ENCODE results near the gene AADACL2. TPM values are rescaled to one million over a fixed set of nuclear protein-coding genes. Genes with fewer than 3 reads are reported as not detected.
"Not testable (repeated sequence)": the region's sequence is repeated elsewhere in the genome, so short reads cannot be mapped to it uniquely, and the experiment has no call there.

Gene AADACL2
- polyA plus RNA-seq, 3 donors = not detected

DNA sequence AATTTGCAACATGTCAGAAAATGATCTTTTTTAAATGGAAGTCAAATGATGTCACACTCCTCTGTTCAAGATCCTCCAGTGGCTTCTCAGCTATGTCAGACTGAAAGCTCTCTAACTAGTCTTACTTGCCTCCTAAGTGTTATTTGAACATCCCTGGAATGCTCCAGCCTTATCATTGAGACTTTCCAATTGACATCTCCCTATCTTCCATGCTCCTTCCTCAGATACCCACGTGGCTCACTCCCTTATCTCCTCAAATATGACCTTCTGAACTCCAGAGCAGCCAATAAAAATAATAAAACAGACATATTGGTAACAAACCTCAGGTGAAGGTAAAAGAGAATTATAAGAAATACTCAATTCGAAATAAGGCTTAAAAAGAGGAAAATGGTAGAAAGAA lies 54.7 kb downstream of the AADACL2 start:
- H3K27me3 ChIP-seq (ENCODE audit: control insufficient read depth in 2 of 2, insufficient read depth in 2 of 2, low read length in 2 of 2) = no peaks in the 10 kb centered on the region
- no peak overlapping the region for H3K27ac ChIP-seq (ENCODE audit: low read depth in 1 of 2, low read length in 2 of 2)
- H3K79me2 ChIP-seq (ENCODE audit: insufficient read depth, low read length) = no peaks in the 10 kb centered on the region
- no peak for DNase-seq
- H3K4me1 ChIP-seq (ENCODE audit: control insufficient read depth in 1 of 2, insufficient read depth in 2 of 2, low read length in 2 of 2) = no peaks in the 10 kb centered on the region
- no peak overlapping the region for H2AFZ ChIP-seq (ENCODE audit: insufficient read depth, low read depth, low read length, poor library complexity, severe bottlenecking)
- no peak overlapping the region for H3K9ac ChIP-seq (ENCODE audit: insufficient read depth, low read length, poor library complexity, severe bottlenecking)
- peaks cover 0 to 4% of the 10 kb centered on the region in 2 donors for H3K9me3 ChIP-seq (replicated peaks in 1 of 2; ENCODE audit: control insufficient read depth in 1 of 2, insufficient read depth in 1 of 2, low read length in 2 of 2)
- peaks cover 0 to 8% (median 4%) of the 10 kb centered on the region in 7 donors for H3K9me3 Mint-ChIP-seq
- intact Hi-C loops (cut with micrococcal nuclease) = no loop called here
- H3K4me3 Mint-ChIP-seq = no peak overlapping the region
- H3K27ac Mint-ChIP-seq = no peak overlapping the region
- TF ChIP-seq, protein P1, sequence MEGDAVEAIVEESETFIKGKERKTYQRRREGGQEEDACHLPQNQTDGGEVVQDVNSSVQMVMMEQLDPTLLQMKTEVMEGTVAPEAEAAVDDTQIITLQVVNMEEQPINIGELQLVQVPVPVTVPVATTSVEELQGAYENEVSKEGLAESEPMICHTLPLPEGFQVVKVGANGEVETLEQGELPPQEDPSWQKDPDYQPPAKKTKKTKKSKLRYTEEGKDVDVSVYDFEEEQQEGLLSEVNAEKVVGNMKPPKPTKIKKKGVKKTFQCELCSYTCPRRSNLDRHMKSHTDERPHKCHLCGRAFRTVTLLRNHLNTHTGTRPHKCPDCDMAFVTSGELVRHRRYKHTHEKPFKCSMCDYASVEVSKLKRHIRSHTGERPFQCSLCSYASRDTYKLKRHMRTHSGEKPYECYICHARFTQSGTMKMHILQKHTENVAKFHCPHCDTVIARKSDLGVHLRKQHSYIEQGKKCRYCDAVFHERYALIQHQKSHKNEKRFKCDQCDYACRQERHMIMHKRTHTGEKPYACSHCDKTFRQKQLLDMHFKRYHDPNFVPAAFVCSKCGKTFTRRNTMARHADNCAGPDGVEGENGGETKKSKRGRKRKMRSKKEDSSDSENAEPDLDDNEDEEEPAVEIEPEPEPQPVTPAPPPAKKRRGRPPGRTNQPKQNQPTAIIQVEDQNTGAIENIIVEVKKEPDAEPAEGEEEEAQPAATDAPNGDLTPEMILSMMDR (IDR thresholded peaks at IDR 0.05) = no peak
- H3K4me3 ChIP-seq (replicated peaks in 1 of 3; ENCODE audit: low read depth in 2 of 3, low read length in 3 of 3) = no peak overlapping the region
- H3K27me3 Mint-ChIP-seq (ENCODE audit: low read depth in 3 of 3) = no peaks in the 10 kb centered on the region
- H3K4me2 ChIP-seq (replicated peaks; ENCODE audit: extremely low read depth, low read length, poor library complexity, severe bottlenecking) = no peak overlapping the region
- no peaks in the 10 kb centered on the region for H4K20me1 ChIP-seq (ENCODE audit: insufficient read depth, low read length)
- no peaks in the 10 kb centered on the region for H3K4me1 Mint-ChIP-seq
- WGBS (ENCODE audit: insufficient coverage) = no CpG with 5 or more reads among the region's 2 CpGs
- H3K36me3 ChIP-seq (replicated peaks in 1 of 2; ENCODE audit: control insufficient read depth in 1 of 2, insufficient read depth in 2 of 2, low read length in 2 of 2) = no peaks in the 10 kb centered on the region
- no peaks in the 10 kb centered on the region for H3K36me3 Mint-ChIP-seq

DNA sequence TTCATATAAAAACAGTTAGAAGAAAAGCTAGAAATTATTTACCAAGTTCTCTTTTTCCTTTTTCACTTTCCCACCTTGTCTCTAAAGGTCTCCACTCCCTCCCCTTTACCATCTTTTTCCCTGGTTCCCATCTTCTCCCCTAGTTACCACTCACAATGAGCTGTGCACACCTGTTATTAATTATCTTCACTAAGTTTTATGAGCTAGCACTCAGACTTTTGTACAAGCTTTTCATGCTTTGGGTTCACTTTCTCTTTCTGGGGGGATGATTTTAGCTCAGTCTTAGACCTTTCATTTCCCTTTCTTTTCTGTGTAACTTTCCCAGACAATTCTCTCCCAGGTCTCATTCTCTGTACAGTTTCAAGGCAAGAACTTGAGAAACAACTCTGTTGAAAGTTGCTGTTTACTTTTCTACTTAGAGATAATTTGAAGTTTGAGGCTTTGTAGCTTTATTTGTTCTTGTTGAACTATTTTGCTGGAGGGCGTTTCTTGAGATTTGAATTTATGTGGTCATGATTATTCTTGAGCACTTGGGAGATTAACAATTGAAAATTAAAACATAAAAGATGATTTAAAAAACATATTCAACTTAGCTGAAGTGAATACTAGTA lies 56.2 kb downstream of the AADACL2 start:
- H3K4me2 ChIP-seq (replicated peaks; ENCODE audit: extremely low read depth, low read length, poor library complexity, severe bottlenecking) = no peak overlapping the region
- H3K27me3 ChIP-seq (ENCODE audit: control insufficient read depth in 2 of 2, insufficient read depth in 2 of 2, low read length in 2 of 2) = no peaks in the 10 kb centered on the region
- H4K20me1 ChIP-seq (ENCODE audit: insufficient read depth, low read length) = no peaks in the 10 kb centered on the region
- Mint-ChIP-seq H3K4me3 (no peak overlapping the region), H3K36me3 (no peaks in the 10 kb centered on the region), H3K9me3 (peaks cover 0 to 8% (median 4%) of the 10 kb centered on the region in 7 donors), H3K4me1 (no peaks in the 10 kb centered on the region), H3K27me3 (ENCODE audit: low read depth in 3 of 3) (no peaks in the 10 kb centered on the region), H3K27ac (no peak overlapping the region)
- no peaks in the 10 kb centered on the region for H3K4me1 ChIP-seq (ENCODE audit: control insufficient read depth in 1 of 2, insufficient read depth in 2 of 2, low read length in 2 of 2)
- H3K4me3 ChIP-seq (replicated peaks in 1 of 3; ENCODE audit: low read depth in 2 of 3, low read length in 3 of 3) = no peak overlapping the region
- intact Hi-C loops (cut with micrococcal nuclease) = no loop called here
- H3K36me3 ChIP-seq (replicated peaks in 1 of 2; ENCODE audit: control insufficient read depth in 1 of 2, insufficient read depth in 2 of 2, low read length in 2 of 2) = no peaks in the 10 kb centered on the region
- H3K9ac ChIP-seq (ENCODE audit: insufficient read depth, low read length, poor library complexity, severe bottlenecking) = no peak overlapping the region
- H2AFZ ChIP-seq (ENCODE audit: insufficient read depth, low read depth, low read length, poor library complexity, severe bottlenecking) = no peak overlapping the region
- no peaks in the 10 kb centered on the region for H3K79me2 ChIP-seq (ENCODE audit: insufficient read depth, low read length)
- DNase-seq = no peak
- no peak overlapping the region for H3K27ac ChIP-seq (ENCODE audit: low read depth in 1 of 2, low read length in 2 of 2)
- no CpG with 5 or more reads among the region's 1 CpG for WGBS (ENCODE audit: insufficient coverage)
- H3K9me3 ChIP-seq (replicated peaks in 1 of 2; ENCODE audit: control insufficient read depth in 1 of 2, insufficient read depth in 1 of 2, low read length in 2 of 2) = peaks cover 0 to 4% of the 10 kb centered on the region in 2 donors
- TF ChIP-seq, protein P1 (IDR thresholded peaks at IDR 0.05) = no peak

DNA sequence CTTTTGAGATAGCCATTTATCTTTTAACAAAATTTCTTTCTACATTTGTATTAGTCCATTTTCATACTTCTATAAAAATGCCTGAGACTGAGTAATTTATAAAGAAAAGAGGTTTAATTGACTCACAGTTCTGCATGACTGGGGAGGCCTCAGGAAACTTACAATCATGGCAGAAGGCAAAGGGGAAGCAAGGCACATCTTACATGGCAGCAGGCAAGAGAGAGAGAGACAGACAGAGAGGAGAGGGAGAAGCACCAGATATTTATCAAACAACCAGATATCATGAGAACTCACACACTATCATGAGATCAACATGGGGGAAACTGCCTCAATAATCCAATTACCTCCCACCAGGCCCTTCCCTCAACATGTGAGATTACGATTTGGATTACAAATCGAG lies 57.0 kb downstream of the AADACL2 start:
- H3K36me3 ChIP-seq (replicated peaks in 1 of 2; ENCODE audit: control insufficient read depth in 1 of 2, insufficient read depth in 2 of 2, low read length in 2 of 2); DNase-seq; H3K36me3 Mint-ChIP-seq; H3K9me3 ChIP-seq (replicated peaks in 1 of 2; ENCODE audit: control insufficient read depth in 1 of 2, insufficient read depth in 1 of 2, low read length in 2 of 2); H3K4me2 ChIP-seq (replicated peaks; ENCODE audit: extremely low read depth, low read length, poor library complexity, severe bottlenecking); H2AFZ ChIP-seq (ENCODE audit: insufficient read depth, low read depth, low read length, poor library complexity, severe bottlenecking); H3K4me1 Mint-ChIP-seq; intact Hi-C loops (cut with micrococcal nuclease); H3K4me3 Mint-ChIP-seq; H3K9me3 Mint-ChIP-seq; H3K79me2 ChIP-seq (ENCODE audit: insufficient read depth, low read length); H3K4me1 ChIP-seq (ENCODE audit: control insufficient read depth in 1 of 2, insufficient read depth in 2 of 2, low read length in 2 of 2); H4K20me1 ChIP-seq (ENCODE audit: insufficient read depth, low read length); H3K4me3 ChIP-seq (replicated peaks in 1 of 3; ENCODE audit: low read depth in 2 of 3, low read length in 3 of 3); H3K27ac Mint-ChIP-seq; H3K9ac ChIP-seq (ENCODE audit: insufficient read depth, low read length, poor library complexity, severe bottlenecking); H3K27ac ChIP-seq (ENCODE audit: low read depth in 1 of 2, low read length in 2 of 2); H3K27me3 ChIP-seq (ENCODE audit: control insufficient read depth in 2 of 2, insufficient read depth in 2 of 2, low read length in 2 of 2); H3K27me3 Mint-ChIP-seq (ENCODE audit: low read depth in 3 of 3): not testable (repeated sequence)
- WGBS (ENCODE audit: insufficient coverage) = no CpG with 5 or more reads among the region's 2 CpGs
